ENCODE data around the gene FKBP8. TPM values are rescaled to one million over a fixed set of nuclear protein-coding genes. Genes with fewer than 3 reads are reported as not detected.

FKBP8 gene
- total RNA-seq, 2 experiments from 2014 or later = 263 TPM

DNA sequence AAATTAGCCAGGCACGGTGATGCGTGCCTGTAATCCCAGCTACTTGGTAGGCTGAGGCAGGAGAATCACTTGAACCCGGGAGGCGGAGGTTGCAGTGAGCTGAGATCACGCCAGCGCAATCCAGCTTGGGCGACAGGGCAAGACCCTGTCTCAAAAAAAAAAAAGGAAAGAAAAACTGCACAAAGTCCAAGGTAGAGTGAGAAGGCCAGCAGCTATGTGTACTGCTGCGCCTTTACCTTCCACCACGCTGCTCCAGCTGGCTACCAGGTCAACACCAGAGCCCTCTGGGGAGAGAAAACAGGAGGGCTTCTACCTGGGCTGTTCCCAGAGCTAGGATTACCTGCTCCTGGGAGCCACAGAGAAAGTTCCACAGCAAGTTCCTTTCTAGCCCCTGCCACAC, 24.7 kb downstream of the FKBP8 start:
- no peak for DNase-seq
- H3K9me3 Mint-ChIP-seq = no peaks in the 10 kb centered on the region
- H3K4me1 Mint-ChIP-seq = peaks cover 40% of the 10 kb centered on the region
- H3K27me3 Mint-ChIP-seq = no peaks in the 10 kb centered on the region
- ChIA-PET CTCF (interaction anchor here (1.2 to 6.4 kb wide), 10 partner anchors 8 to 70 kb away, joined by 3 to 53 read pairs (median 29); partner anchors contain the start of genes REX1BD and UBA52), POLR2A (interaction anchor here (0.7 to 7.2 kb wide), 5 partner anchors 11 to 69 kb away, joined by 3 to 58 read pairs (median 47); partner anchors contain the start of genes KXD1, REX1BD and UBA52)
- H3K27ac Mint-ChIP-seq = no peak overlapping the region
- H3K36me3 Mint-ChIP-seq (ENCODE audit: low read depth) = peaks cover 8% of the 10 kb centered on the region
- H3K4me3 Mint-ChIP-seq = no peak overlapping the region

DNA sequence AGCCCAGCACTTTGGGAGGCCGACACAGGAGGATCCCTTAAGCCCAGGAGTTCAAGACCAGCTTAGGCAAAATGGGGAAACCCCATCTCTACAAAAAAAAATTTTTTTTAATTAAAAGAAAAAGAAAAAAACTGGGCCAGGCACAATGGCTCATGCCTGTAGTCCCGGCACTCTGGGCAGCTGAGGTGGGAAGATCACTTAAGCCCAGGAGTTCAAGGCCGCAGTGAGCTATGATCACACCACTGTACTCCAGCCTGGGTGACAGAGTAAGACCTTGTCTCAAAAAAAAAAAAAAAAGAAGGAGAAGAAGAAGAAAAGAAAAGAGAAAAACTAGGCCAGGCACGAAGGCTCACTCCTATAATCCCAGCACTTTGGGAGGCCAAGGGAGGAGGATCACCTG, 25.8 kb downstream of the FKBP8 start:
- no peak overlapping the region for H3K4me3 Mint-ChIP-seq
- H3K9me3 Mint-ChIP-seq = no peaks in the 10 kb centered on the region
- no peak overlapping the region for H3K27ac Mint-ChIP-seq
- H3K36me3 Mint-ChIP-seq (ENCODE audit: low read depth) = peaks cover 11% of the 10 kb centered on the region
- ChIA-PET POLR2A (interaction anchor here (7.2 kb wide), 1 partner anchor 70 kb away, joined by 51 read pairs; the partner anchor contains the start of gene REX1BD), CTCF (interaction anchor here (0.7 to 6.4 kb wide), 3 partner anchors 27 to 71 kb away, joined by 3 to 44 read pairs (median 3); partner anchors contain the start of genes REX1BD and UBA52)
- H3K27me3 Mint-ChIP-seq = no peaks in the 10 kb centered on the region
- peaks cover 42% of the 10 kb centered on the region for H3K4me1 Mint-ChIP-seq
- no peak for DNase-seq

- no peak for DNase-seq
- H3K4me3 Mint-ChIP-seq = no peak overlapping the region
- peaks cover 40% of the 10 kb centered on the region for H3K4me1 Mint-ChIP-seq
- peaks cover 9% of the 10 kb centered on the region for H3K36me3 Mint-ChIP-seq (ENCODE audit: low read depth)
- no peak overlapping the region for H3K27ac Mint-ChIP-seq
- no peaks in the 10 kb centered on the region for H3K9me3 Mint-ChIP-seq
- no peaks in the 10 kb centered on the region for H3K27me3 Mint-ChIP-seq
- ChIA-PET POLR2A (interaction anchor here (1.2 kb wide), 1 partner anchor 9 kb away, joined by 7 read pairs; no protein-coding TSS in a partner anchor), CTCF (no interaction called here)
Observed at GRCh38 chr19:18515959-18516358, 27.4 kb downstream of the FKBP8 start.

- ChIA-PET CTCF (interaction anchor here (0.6 kb wide), 1 partner anchor 36 kb away, joined by 4 read pairs; no protein-coding TSS in a partner anchor), POLR2A (no interaction called here)
- Mint-ChIP-seq H3K27ac (no peak overlapping the region), H3K9me3 (no peaks in the 10 kb centered on the region), H3K4me3 (no peak overlapping the region), H3K27me3 (no peaks in the 10 kb centered on the region), H3K4me1 (peaks cover 39% of the 10 kb centered on the region), H3K36me3 (ENCODE audit: low read depth) (peaks cover 5% of the 10 kb centered on the region)
- DNase-seq = peak; percentile 32
Observed at GRCh38 chr19:18514800-18515682, 28.3 kb downstream of the FKBP8 start.

DNA sequence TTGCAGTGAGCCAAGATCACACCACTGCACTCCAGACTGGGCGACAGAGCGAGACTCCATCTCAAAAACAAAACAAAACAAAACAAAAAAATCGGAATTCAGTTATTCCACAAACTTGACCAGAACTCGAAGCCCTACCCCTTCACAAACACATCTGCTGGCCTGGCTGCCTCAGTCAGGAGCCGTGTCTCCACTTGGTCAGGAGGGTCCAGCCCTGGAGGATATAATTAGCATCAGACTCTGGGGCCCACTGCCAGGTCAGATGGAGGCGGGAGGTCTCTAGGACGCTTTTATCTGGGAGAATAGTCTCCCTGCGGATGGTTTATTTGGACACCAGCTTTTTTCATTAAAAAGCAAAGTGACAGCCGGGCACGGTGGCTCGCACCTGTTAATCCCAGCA, 29.5 kb downstream of the FKBP8 start:
- H3K36me3 Mint-ChIP-seq (ENCODE audit: low read depth) = peaks cover 3% of the 10 kb centered on the region
- ChIA-PET CTCF (interaction anchor here (0.6 to 0.7 kb wide), 2 partner anchors 26 to 482 kb away, joined by 3 read pairs; no protein-coding TSS in a partner anchor), POLR2A (no interaction called here)
- peaks cover 41% of the 10 kb centered on the region for H3K4me1 Mint-ChIP-seq
- no peaks in the 10 kb centered on the region for H3K9me3 Mint-ChIP-seq
- no peaks in the 10 kb centered on the region for H3K27me3 Mint-ChIP-seq
- no peak overlapping the region for H3K4me3 Mint-ChIP-seq
- H3K27ac Mint-ChIP-seq = no peak overlapping the region
- DNase-seq = no peak

DNA sequence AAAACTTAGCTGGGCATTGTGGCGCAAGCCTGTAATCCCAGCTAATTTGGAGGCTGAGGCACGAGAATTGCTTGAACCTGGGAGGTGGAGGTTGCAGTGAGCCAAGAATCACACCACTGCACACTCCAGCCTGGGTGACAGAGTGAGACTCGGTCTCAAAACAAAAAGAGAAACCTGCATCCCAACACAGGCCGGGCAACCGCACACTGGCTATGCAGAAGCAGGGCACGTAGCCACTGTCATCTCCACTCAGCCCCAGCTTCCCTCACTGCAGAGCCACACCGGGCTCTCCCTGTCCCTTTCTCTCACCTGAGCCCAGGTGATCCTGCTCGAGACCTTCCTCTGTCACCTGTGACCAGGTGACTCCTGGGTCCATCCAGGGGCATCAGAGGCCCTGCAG, 33.2 kb downstream of the FKBP8 start:
- ChIA-PET POLR2A (no interaction called here), CTCF (interaction anchor here (1.0 to 4.5 kb wide), 3 partner anchors 10 to 56 kb away, joined by 4 to 29 read pairs (median 5); partner anchors contain the start of gene ELL)
- no peak overlapping the region for H3K27ac Mint-ChIP-seq
- no peak for DNase-seq
- no peaks in the 10 kb centered on the region for H3K27me3 Mint-ChIP-seq
- peaks cover 3% of the 10 kb centered on the region for H3K36me3 Mint-ChIP-seq (ENCODE audit: low read depth)
- no peak overlapping the region for H3K4me3 Mint-ChIP-seq
- peaks cover 55% of the 10 kb centered on the region for H3K4me1 Mint-ChIP-seq
- H3K9me3 Mint-ChIP-seq = no peaks in the 10 kb centered on the region

- ChIA-PET CTCF (interaction anchor here (1.2 to 4.5 kb wide), 4 partner anchors 12 to 80 kb away, joined by 3 to 37 read pairs (median 19); partner anchors contain the start of genes ELL and REX1BD), POLR2A (interaction anchor here (0.8 to 4.3 kb wide), 6 partner anchors 12 to 91 kb away, joined by 3 to 43 read pairs (median 7); partner anchors contain the start of genes ELL and KXD1)
- no peaks in the 10 kb centered on the region for H3K27me3 Mint-ChIP-seq
- DNase-seq = no peak
- no peak overlapping the region for H3K27ac Mint-ChIP-seq
- peaks cover 64% of the 10 kb centered on the region for H3K4me1 Mint-ChIP-seq
- no peaks in the 10 kb centered on the region for H3K9me3 Mint-ChIP-seq
- peaks cover 3% of the 10 kb centered on the region for H3K36me3 Mint-ChIP-seq (ENCODE audit: low read depth)
- no peak overlapping the region for H3K4me3 Mint-ChIP-seq
Observed at GRCh38 chr19:18508585-18508984, 34.8 kb downstream of the FKBP8 start.

DNA sequence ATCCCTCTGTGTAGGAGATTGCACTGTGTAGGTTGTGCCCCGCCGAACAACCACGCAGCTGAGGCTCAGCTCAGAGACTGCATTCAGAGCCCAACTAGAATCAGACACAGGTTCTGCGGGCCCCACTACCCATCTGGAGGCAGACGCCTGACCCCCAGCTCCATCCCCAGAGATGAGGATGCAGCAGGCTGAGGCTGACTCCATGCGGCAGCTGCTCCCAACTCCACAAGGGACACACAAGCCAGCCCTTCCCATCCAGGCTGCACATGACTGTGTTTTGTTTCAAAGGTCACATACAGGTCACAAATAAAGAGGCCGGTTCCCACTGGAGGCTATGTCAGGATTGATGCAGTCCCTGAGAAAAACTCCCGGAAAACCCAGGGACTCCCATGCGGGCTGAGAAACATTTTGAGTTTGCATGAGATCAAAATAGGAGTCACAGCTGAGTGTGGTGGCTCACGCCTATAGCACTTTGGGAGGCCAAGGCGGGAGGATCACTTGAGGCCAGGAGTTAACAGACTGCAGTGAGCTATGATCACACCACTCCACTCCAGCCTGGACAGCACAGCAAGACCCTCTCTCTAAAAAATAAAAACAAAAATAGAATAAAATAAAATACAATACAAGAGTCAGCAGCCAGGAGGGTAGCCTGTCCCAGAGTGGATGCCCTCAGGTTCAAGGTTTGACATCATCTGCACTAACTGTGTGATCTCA, 35.5 kb downstream of the FKBP8 start:
- no peak for DNase-seq
- no peaks in the 10 kb centered on the region for H3K36me3 Mint-ChIP-seq (ENCODE audit: low read depth)
- ChIA-PET CTCF (interaction anchor here (0.7 to 4.1 kb wide), 9 partner anchors 9 to 81 kb away, joined by 3 to 37 read pairs (median 4); partner anchors contain the start of genes ELL and REX1BD), POLR2A (interaction anchor here (0.7 to 4.3 kb wide), 18 partner anchors 8 to 325 kb away, joined by 3 to 43 read pairs (median 5); partner anchors contain the start of genes ELL, FKBP8, JUND and KXD1)
- H3K27ac Mint-ChIP-seq = peak overlapping the region; percentile 88
- H3K4me1 Mint-ChIP-seq = peaks cover 66% of the 10 kb centered on the region
- peak overlapping the region; percentile 29 for H3K4me3 Mint-ChIP-seq
- no peaks in the 10 kb centered on the region for H3K27me3 Mint-ChIP-seq
- no peaks in the 10 kb centered on the region for H3K9me3 Mint-ChIP-seq

GRCh38 chr19:18507021-18507726, 36.2 kb downstream of the FKBP8 start:
- H3K36me3 Mint-ChIP-seq (ENCODE audit: low read depth) = no peaks in the 10 kb centered on the region
- CTCF ChIA-PET = interaction anchor here (0.6 to 4.1 kb wide), 14 partner anchors 8 to 340 kb away, joined by 3 to 37 read pairs (median 3); partner anchors contain the start of genes ELL, REX1BD and UBA52
- H3K27me3 Mint-ChIP-seq = no peaks in the 10 kb centered on the region
- peaks cover 72% of the 10 kb centered on the region for H3K4me1 Mint-ChIP-seq
- peak overlapping the region; percentile 88 for H3K27ac Mint-ChIP-seq
- DNase-seq = peak; percentile 69
- POLR2A ChIA-PET = interaction anchor here (0.7 to 4.3 kb wide), 20 partner anchors 8 to 325 kb away, joined by 3 to 43 read pairs (median 5); partner anchors contain the start of genes ELL, FKBP8, JUND and KXD1
- H3K4me3 Mint-ChIP-seq = peak overlapping the region; percentile 29
- H3K9me3 Mint-ChIP-seq = no peaks in the 10 kb centered on the region

DNA sequence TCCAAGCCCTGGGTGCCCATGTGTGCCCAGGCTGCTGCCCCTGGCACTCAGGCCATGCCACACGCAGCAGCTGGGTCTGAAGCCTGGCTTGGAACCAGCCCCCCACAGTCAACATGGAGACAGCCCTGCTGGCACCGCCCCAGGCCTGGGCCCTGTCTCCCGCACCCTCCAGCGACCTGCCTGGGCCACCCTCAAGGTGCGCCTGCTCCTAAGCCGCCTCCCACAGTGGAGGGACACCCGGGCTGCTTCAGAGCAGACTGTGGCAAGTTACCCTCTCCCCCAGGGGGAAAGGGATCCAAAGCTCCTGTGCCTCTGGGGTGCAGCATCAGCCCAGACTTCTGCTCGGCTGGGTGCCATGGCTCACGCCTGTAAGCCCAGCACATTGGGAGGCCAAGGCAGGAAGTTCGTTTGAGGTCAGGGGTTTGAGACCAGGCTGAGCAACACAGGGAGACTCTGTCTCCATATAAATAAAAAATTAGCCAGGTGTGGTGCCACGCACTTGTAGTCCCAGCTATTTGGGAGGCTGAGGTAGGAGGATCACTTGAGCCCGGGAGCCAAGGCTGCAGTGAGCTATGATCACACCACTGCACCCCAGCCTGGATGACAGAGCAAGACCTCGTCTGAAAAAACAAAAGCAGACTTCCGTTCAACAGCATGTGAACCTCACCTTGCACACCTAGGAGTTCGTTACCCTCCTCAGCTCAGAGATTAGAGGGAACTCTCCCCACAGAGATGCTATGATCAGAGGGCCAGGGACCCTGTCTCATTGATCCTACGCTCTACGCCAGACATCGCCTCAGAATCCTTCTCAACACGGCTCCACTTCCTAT, 37.1 kb downstream of the FKBP8 start:
- ChIA-PET CTCF (interaction anchor here (0.6 to 4.1 kb wide), 8 partner anchors 10 to 341 kb away, joined by 3 to 37 read pairs (median 6); partner anchors contain the start of genes ELL, REX1BD and UBA52), POLR2A (interaction anchor here (0.7 to 4.3 kb wide), 16 partner anchors 8 to 326 kb away, joined by 3 to 43 read pairs (median 5); partner anchors contain the start of genes ELL, JUND, REX1BD and UBA52)
- H3K36me3 Mint-ChIP-seq (ENCODE audit: low read depth) = no peaks in the 10 kb centered on the region
- no peaks in the 10 kb centered on the region for H3K27me3 Mint-ChIP-seq
- H3K4me1 Mint-ChIP-seq = peaks cover 80% of the 10 kb centered on the region
- peak overlapping the region; percentile 21 for H3K4me3 Mint-ChIP-seq
- peak overlapping the region; percentile 88 for H3K27ac Mint-ChIP-seq
- H3K9me3 Mint-ChIP-seq = no peaks in the 10 kb centered on the region
- peak; percentile 21 for DNase-seq

Data from activated CD4-positive, alpha-beta memory T cell treated with anti-CD3 and anti-CD28 coated beads, Interleukin-2, amount 10 ng/mL, durations not matched to agents 7 days and 5 days (primary cell).